ENCODE measurements around the gene RERE. TPM values are rescaled to one million over a fixed set of nuclear protein-coding genes. Genes with fewer than 3 reads are reported as not detected.

RERE gene
- total and polyA plus RNA-seq, 12 donors = 46.5 to 163 (median 139) TPM

DNA sequence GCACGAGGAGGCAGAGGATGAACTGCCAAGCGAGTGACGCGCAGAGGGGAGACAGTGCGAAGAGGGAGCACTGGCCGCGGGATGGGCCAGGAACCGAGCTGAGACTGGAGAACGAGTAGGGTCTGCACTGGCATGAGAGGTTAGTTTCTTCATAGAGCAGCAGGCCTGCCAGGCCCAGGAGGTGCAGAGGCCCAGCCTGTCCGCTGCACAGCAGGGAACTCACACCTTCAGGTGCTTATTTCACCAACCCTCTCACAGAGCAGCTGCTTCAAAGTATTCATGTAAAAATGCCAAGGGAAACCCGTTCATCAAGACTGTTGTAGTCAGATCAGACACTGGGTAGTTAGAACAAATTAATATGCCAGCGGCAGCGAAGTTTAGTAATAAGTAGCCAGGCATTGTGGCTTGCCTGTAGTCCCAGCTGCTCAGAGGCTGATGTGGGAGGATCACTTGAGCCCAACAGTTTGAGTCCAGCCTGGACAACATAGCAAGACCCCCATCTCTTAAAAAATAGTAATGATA lies 355.0 kb downstream of the RERE start:
- WGBS, 2 donors = 76 to 82% methylated on average over 13 of the region's 13 CpGs
- TF ChIP-seq, protein P1, sequence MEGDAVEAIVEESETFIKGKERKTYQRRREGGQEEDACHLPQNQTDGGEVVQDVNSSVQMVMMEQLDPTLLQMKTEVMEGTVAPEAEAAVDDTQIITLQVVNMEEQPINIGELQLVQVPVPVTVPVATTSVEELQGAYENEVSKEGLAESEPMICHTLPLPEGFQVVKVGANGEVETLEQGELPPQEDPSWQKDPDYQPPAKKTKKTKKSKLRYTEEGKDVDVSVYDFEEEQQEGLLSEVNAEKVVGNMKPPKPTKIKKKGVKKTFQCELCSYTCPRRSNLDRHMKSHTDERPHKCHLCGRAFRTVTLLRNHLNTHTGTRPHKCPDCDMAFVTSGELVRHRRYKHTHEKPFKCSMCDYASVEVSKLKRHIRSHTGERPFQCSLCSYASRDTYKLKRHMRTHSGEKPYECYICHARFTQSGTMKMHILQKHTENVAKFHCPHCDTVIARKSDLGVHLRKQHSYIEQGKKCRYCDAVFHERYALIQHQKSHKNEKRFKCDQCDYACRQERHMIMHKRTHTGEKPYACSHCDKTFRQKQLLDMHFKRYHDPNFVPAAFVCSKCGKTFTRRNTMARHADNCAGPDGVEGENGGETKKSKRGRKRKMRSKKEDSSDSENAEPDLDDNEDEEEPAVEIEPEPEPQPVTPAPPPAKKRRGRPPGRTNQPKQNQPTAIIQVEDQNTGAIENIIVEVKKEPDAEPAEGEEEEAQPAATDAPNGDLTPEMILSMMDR (IDR thresholded peaks at IDR 0.05) = no peak
- Histone ChIP-seq H3K27me3 (no peaks in the 10 kb centered on the region), H3K36me3 (peaks cover 0 to 14% (median 0%) of the 10 kb centered on the region in 9 donors), H3K9me3 (no peaks in the 10 kb centered on the region), H3K27ac (peak overlapping the region in 9 of 10 donors; percentile 66 to 89 (median 79)), H3K4me3 (no peak overlapping the region), H3K4me1 (peaks cover 12 to 69% (median 57%) of the 10 kb centered on the region in 9 donors)
- DNase-seq (no peak), ATAC-seq (peak in 2 of 8 donors; percentile 12 to 23)
- intact Hi-C loops (cut with DNase I) = loop anchor here in 1 of 10 donors (10.0 kb wide), 1 partner anchor 52 kb away; no protein-coding TSS in a partner anchor

DNA sequence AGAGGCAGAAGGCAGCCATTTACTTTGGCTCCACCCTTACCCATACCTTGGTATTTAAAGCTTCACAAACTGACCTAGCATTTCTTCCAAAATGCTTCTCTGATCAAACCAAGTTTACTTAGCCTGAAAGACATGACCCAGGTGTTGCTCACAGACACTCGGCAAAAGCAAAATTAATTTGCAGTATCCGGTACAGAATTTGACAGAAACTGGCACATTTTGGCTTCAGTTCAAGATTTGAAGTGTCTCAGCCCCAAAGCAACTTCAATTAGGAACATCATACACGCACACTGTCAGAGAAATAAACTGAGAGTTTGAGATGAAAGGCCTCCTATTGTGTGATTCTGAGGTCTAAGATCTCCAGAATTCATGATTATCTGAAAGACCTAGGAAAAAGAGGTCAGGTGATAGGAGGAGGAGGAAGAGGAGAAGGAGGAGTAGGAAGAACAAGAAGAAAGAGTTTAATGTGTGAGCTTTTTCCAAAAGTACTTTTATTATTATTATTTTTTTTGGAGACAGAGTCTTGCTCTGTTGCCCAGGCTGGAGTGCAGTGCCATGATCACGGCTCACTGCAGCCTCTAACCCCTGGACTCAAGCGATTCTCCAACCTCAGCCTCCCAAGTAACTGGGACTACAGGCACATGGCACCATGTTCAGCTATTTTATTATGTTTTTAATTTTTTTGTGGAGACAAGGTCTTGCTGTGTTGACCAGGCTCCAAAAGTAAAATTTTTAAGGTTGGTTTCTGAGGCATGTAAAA lies 355.9 kb downstream of the RERE start:
- H3K36me3 ChIP-seq = peaks cover 0 to 14% (median 0%) of the 10 kb centered on the region in 9 donors
- H3K4me1 ChIP-seq = peaks cover 18 to 78% (median 66%) of the 10 kb centered on the region in 9 donors
- no peak overlapping the region for H3K4me3 ChIP-seq
- no peak for DNase-seq
- H3K9me3 ChIP-seq = no peaks in the 10 kb centered on the region
- TF ChIP-seq, protein P1 (IDR thresholded peaks at IDR 0.05) = no peak
- no peak for ATAC-seq
- H3K27ac ChIP-seq = peak overlapping the region in 6 of 10 donors; percentile 37 to 89 (median 82)
- 67 to 72% methylated on average over 5 of the region's 5 CpGs for WGBS, 2 donors
- no peaks in the 10 kb centered on the region for H3K27me3 ChIP-seq
- intact Hi-C loops (cut with DNase I) = loop anchor here in 1 of 10 donors (10.0 kb wide), 1 partner anchor 53 kb away; no protein-coding TSS in a partner anchor

DNA sequence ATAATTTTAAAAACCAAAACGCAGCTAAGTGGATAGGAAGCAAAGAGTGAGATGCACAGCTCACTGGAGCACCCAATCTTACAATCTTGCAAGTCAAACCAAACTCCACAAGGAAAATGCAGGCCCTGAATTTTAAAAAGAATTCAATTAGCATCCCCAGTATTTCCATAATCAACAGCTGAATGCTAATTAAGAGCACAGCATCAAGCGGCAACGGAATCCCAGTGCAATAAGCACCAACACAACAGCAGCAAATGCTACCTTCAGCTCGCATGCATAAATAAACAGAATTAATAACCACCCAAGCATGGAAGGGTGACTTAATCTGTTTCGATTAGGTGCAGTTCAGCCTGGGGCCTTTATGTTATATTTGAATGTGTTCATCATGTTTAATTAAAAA lies 356.7 kb downstream of the RERE start:
- no peaks in the 10 kb centered on the region for H3K27me3 ChIP-seq
- H3K4me3 ChIP-seq = no peak overlapping the region
- WGBS, 2 donors = 83 to 87% methylated on average over 5 of the region's 5 CpGs
- no peaks in the 10 kb centered on the region for H3K9me3 ChIP-seq
- DNase-seq (no peak), ATAC-seq (no peak)
- peaks cover 0 to 13% (median 0%) of the 10 kb centered on the region in 9 donors for H3K36me3 ChIP-seq
- peak overlapping the region in 2 of 10 donors; percentile 68 to 85 for H3K27ac ChIP-seq
- intact Hi-C loops (cut with DNase I) = loop anchor here in 1 of 10 donors (10.0 kb wide), 1 partner anchor 54 kb away; no protein-coding TSS in a partner anchor
- H3K4me1 ChIP-seq = peaks cover 20 to 84% (median 74%) of the 10 kb centered on the region in 9 donors
- TF ChIP-seq, protein P1 (IDR thresholded peaks at IDR 0.05) = no peak

DNA sequence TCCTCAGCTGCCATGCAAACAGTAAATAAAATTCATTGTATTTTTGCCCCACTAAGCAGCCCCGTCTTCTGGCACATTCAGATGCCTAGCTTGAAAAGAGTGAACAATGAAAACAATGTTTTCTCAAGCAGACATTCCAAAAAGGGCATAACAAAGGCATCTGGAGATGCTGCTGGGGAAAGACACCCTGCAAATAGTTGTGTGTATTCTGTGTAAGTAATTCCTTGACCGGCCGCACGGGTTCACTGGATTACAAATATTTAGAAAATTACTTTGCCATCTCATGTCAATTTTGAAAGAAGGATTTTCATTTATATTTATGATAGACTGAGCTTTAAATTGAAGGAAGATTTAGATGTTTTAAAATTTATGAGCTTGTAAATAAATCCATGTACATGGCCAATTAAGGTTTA lies 357.3 kb downstream of the RERE start:
- Histone ChIP-seq H3K27me3 (no peaks in the 10 kb centered on the region), H3K36me3 (peaks cover 0 to 7% (median 0%) of the 10 kb centered on the region in 9 donors), H3K4me1 (peaks cover 22 to 84% (median 78%) of the 10 kb centered on the region in 9 donors), H3K27ac (peak overlapping the region in 1 of 10 donors; percentile 0), H3K4me3 (no peak overlapping the region), H3K9me3 (no peaks in the 10 kb centered on the region)
- TF ChIP-seq, protein P1 (IDR thresholded peaks at IDR 0.05) = no peak
- intact Hi-C loops (cut with DNase I) = loop anchor here in 1 of 10 donors (10.0 kb wide), 1 partner anchor 55 kb away; no protein-coding TSS in a partner anchor
- ATAC-seq (no peak), DNase-seq (no peak)
- 90 to 92% methylated on average over 4 of the region's 4 CpGs for WGBS, 2 donors
